NCI-H748 (cell line): ENCODE measurements around the gene SPRN.

Source experiments
- DNase-seq: peaks from one replicate; lab custom pipeline; 2025; ENCODE audit not compliant: unreplicated experiment; lab: John Stamatoyannopoulos, UW

The SPRN gene

DNA sequence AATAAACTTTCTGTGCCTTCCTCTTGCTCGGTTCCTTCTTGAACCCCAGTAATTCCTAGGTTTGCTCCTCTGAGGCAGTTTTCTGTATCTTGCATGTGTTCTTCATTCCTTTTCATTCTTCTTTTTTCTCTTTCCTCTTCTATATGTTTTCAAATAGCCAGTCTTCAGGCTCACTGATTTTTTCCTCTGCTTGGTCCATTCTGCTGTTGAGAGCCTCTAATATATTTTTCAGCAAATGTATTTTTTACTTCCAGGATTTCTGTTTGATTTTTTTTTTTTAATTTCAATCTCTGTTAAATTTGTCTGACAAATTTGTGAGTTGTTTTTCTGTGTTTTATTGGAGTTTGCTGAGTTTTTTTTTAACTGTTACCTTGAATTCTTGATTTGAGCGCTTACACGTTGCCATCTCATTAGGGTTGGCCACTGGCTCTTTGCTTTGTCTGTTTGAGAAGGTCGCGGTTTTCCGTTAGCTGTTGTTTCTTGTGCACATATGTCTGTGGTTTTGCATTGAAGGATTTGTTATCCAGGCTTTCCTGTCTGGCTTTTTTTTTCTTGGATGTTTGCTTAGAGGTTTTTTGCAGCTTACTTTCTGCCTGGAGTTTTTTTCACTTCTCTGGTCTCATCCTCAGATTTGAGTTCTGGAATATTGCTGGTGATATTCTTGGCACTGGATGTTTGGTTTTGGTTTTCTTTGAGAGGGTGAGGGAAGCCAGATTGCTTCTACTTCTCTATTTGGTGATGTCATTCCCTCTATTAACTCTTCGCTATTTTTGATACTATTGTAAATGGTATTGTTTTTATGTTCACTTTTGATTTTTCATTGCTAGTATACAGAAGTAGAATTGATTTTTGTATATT is 12.7 kb downstream of the SPRN start:
- DNase-seq, result no peak

DNA sequence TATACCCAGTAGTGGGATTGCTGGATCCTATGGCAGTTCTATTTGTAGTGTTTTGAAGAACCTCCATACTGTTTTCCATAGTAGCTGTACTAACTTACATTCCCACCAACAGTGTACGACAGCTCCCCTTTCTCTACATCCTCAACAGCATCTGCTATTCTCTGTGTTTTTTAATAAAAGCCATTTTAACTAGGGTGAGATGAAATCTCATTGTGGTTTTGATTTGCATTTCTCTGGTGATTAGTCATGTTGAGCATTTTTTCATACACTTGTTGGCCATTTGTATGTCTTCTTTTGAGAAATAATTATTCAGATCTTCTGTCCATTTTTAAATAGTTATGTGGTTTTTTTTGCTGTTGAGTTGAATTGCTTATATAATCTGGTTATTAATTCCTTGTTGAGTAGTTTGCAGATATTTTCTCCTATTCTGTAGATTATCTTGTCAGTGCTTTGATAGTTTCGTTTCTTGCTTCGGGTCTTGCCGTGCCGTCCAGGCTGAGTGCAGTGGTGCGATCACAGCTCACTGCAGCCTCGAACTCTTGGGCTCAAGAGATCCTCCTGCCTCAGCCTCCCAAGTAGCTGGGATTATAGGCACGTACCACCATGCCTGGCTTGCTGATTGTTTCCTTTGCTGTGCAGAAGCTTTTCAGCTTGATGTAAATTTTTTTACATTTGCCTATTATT is 18.4 kb downstream of the SPRN start:
- no peak for DNase-seq

DNA sequence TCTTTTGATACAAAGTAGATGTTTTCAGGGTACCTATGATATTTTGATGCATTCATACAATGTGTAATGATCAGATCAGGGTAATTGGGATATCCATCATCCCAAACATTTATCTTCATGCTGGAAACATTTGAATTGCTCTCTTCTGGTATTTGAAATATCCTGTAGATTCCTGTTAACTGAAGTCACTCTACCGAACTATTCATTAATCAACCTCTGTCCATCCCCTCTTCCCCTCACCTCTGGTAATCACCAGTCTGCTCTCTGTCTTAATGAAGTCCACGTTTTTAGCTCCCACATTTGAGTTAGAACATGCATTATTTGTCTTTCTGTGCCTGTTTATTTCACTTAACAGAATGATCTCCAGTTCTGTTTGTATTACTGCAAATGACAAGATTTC is 19.2 kb downstream of the SPRN start:
- DNase-seq, result no peak

DNA sequence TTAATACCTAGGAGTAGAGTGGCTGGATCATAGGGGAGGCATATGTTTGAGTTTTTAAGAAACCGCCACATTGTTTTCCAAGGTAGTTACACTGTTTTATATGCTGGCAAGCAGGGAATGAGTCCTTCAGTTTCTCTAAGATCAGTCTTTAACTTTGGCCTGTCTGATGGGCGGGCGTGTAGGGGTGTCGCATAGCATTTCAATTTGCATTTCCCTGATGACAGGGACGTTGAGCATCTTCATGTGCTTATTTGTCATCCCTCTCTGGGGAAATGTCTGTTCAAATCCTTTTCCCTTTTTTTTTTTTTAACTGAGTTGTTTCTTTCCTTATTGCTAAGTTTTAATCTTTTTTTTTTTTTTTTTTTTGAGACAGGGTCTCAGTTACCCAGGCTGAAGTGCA is 20.6 kb downstream of the SPRN start:
- DNase-seq, result no peak

DNA sequence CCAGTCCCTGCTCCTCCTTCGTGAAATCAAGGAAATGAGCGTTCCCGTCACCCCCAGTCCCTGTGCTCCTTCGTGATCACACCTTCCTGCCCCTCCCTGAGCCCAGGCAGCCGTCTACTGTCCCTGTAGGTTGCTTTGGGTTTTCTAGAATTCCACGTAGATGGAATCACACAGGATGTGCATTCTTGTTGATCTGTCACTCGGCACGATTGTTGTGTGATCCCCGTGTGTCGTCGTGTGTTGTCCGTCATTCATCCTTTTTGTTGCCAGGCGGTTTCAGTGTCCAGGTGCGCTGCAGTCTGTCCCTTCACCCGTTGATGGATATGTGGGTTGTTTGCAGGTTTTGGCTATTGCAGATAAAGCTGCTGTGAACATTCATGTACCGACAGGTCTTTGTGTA is 21.1 kb downstream of the SPRN start:
- no peak for DNase-seq

DNA sequence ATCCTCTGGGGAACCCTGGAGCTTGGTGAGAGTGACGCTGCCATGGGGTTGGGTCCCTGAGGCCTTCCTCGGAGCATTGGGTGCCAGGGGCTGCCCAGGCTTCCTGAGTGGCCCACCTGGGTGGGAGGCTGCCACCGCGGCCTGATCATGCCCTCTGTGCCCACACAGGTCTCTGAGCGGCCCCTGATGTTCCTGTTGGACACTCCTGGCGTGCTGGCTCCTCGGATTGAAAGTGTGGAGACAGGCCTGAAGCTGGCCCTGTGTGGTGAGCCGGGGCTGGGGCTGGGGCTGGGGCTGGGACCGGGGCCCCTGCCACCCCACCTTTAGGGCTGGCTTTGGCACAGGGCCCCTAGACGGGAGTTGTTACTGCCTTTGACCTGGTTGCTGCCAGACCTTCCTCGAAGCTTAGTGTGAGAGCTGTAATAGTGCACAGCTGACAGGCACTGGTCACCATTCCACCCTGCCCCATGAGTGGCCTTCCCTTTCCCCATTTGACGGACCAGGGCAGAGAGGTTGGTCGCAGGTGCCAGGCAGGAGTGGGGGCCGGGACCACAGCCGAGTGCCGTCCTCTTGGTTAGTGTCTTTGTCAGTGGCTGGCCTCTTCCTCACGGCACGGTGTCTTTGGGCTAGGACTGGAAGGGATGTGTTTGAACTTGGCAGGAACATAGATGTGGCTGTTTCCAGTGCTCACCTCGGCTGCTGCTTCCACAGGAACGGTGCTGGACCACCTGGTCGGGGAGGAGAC is 22.3 kb downstream of the SPRN start:
- no peak for DNase-seq

DNA sequence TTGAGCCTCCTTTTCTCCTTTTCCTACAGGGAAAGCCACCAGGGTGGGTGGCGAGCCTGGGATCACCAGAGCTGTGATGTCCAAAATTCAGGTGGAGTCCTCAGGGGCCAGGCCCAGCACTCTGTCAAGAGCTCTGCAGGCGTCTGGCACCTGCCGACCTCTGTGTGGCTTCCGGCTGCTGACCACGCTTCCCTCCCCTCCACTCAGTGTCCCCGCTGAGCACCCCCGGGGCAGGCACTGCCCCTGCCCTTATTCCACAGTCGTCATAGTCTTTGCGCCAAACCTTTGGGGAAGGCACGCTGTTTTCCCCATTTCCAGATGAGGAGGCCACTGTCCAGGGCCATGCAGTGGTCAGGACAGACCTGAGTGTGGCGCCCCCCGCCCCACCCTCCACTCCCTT is 22.9 kb downstream of the SPRN start:
- DNase-seq, result no peak

DNA sequence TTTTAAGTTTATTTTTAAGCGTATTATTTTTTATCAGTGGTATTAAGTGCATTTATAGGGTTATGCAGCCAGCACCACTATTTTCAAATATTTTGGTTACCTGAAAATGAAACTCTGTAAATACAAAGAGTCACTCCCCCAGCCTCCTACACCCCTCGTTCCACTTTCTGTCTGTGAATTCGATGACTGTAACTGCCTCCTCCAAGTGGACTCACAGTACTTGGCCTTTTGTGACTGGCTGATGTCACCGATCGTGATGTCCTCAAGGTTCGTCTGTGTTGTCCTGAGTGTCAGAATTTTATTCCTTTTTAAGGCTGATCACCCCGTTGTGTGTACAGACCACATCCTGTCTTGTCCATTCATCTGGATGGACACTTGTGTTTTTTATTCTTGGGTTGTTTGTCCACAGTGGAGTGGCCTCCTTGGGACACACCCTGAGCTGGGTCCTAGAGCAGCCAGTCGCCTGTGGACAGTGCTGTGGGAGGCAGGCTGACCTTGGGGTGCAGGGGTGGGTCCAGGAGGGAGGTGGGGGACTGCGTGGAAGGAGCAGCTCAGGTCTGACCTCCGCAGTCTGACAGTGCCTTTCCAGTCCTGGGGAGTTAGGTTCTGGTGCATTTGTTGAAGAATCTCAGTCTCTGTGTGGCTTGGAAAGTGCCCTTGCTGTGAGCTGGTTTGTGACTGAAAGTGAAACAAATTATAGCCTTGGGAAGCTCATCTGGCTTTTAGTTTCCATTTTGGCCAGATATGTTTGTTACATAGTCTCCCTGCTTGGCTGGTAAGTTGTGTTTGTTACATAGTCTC is 23.6 kb downstream of the SPRN start:
- DNase-seq, result no peak

DNA sequence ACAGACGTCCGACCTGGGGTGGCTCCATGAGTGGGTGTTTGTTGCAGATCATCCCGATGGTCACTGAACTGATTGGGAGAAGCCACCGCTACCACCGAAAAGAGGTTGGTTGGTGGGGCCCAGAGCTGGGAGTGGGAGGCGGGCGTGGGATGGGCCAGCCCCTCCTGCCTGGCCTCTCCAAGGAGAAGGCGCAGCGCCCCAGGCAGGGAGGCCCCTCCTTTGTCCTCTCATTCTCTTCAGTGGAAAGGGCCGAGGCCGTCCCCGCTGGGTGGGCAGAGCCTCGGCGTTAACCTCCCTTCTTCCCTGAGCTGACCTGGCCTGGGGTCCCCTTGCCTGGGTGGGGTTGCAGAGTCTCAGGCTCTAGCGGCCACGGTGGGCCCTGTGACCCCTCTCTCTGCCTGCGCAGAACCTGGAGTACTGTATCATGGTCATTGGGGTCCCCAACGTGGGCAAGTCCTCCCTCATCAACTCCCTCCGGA is 25.3 kb downstream of the SPRN start:
- DNase-seq, result no peak

DNA sequence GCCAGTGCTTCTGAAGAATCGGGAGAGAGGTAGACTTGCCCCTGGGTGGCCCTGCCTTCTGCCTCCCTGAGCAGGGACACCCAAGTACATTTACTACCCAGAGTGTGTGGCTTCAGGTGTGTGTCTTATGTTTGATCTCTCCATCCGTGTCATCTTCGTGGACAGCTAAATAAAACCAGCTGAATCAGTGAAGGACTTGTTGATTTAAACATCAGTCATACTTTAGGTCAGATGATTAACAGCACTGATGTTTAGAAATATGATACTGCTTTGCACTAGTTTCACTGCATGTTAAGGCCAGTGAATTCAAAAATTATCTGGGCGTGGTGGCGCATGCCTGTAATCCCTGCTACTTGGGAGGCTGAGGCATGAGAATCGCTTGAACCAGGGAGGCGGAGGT is 26.5 kb downstream of the SPRN start:
- no peak for DNase-seq

DNA sequence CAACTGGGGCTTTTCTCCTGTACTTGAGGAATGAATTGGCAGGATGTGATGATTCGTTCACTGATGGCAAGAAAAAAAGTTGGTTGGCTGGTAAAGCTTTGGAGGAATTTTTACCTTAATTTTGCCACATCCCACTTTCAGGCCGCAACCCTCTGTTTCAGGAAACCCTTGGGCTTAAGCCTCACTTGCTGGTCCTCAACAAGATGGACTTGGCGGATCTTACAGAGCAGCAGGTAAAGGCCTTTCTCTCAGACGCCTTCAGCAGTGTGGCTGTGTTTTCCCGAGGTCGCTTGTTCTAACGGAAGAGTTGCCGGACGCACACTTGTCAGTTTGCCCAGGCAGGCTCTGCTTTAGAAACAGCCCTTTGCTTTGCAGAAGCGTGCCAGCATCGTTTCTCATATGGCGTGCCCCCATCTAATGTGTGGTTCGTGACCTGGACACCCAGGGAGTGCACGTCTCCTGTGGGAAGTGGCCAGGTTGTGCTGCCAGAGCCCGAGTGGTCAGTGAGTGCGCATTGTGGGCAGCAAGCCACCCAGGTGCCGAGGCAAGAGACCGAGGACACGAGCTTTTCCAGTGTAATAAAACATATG is 28.3 kb downstream of the SPRN start:
- DNase-seq, result no peak

DNA sequence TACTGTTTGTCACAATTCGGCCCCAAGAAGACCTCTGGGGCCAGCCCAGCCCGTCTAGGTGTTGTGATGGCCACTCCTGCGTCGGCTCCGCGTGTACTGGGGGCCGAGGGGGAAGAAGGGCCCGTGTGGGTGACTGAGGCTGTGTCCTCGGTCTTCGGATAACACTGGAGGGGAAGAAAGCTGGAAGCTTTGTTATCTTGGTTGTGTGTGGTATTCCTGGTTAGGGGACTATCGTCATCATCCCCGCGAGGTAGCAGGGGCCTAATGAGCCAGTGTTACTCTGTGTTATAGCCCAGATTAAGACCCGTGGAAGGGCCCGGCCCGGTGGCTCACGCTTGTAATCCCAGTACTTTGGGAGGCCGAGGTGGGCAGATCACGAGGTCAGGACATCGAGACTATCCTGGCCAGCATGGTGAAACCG is 29.6 kb downstream of the SPRN start:
- DNase-seq, result no peak

DNA sequence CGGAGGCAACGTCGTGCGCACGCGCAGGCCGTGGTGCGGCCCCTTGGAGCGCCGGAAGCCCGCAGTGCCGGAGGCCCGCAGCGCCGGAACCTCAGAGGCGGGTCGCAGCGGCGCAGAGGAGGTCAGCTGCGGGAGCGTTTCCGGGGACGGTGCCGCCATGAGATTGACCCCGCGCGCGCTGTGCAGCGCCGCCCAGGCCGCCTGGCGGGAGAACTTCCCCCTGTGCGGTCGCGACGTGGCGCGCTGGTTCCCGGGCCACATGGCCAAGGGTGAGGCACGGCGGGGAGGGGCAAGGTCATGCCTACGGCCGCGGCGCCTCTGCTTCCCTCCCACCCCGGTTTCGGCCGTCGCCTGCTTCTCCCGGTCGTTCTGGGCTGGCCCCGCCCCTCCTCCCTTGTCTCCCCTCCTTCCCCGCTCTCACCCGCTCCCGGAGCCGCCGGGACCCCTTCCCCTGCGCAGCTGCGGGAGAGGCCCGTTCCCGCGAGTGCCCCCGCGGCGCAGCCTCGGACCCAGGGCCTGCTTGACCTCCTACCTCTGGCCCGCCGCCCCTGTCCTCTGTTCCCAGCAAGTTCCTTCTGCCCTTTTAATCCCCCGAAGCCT is 30.3 kb downstream of the SPRN start, which contains the start of gene MTG1:
Gene MTG1 (plus strand): TSS at position 94 of the 600 bp plus-strand sequence. CDS start 64 bp downstream, at position 158.
- DNase-seq, result peak; percentile 90

DNA sequence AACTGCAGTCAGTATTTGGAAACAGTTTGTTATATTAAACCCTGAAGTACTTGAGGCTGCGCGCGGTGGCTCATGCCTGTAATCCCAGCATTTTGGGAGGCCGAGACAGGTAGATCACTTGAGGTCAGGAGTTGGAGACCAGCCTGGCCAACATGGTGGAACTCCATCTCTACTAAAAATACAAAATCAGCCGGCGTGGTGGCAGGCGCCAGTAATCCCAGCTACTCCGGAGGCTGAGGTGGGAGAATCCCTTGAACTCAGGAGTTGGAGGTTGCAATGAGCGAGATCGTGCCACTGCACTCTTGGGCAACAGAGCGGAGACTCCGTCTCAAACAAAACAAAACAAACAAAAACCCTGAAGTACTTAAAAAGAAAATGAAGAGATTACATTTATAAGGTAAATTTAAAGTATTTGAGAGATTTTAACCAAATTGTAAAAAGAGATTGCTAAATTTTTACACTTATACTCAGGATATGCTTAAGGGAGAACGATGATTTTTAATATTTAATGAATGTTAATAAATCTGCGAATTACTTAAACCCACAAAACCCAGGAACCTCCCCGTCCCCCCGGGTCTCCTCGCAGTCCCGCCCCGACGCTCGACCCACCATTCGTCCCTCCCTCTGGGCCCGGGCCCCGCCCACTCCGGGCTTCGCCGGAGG is 30.9 kb downstream of the SPRN start:
- no peak for DNase-seq

DNA sequence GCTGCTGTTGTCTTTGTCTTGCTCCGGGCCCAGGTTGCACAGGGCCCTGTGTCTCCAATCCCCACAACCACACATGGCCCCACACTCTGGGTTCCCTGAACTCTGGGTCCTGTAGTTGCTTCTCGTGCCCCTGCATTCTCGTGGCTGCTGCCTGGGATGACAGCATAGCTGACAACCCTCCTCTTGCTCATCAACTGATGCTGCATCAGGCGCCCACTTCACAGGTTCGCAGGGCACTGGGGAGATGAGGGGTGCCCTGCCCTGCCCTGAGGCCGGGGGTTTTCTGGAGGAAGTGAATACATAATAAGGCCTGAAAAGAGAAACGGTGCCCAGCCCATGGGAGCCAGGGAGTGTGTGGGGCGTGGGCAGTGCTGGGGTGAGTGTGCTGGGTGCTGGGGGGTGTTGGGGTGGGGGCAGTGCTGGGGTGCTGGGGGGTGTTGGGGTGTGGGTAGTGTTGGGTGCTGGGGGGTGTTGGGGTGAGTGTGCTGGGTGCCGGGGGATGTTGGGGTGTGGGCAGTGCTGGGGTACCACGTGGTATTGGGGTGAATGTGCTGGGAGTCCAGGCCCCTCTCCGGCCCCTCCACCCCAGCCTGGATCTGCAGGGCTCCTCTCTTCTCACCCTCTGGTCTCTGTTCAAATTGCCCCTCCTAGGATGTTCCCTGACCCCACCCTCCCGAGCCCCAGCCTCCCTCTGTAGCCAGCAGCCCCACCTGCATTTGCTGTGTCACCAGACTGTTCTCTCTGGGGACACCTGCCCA is 32.5 kb downstream of the SPRN start:
- DNase-seq, result no peak

DNA sequence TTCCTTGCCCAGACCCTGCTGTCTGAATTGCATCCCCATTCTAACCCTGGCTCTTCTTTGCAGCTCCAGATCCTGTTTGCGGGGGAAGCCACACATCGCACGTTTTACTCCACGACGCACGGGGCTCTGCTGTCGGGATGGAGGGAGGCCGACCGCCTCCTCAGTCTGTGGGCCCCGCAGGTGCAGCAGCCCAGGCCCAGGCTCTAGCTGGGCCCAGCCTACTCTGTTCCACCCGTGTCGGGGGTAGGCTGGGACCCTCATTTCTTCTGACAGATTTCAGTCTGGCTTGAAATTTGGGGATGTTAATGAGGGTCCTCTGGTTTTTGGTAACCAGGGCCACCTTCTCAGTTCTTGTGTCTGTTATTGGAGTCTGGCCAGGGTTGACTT is 33.2 kb downstream of the SPRN start:
- DNase-seq, result no peak

DNA sequence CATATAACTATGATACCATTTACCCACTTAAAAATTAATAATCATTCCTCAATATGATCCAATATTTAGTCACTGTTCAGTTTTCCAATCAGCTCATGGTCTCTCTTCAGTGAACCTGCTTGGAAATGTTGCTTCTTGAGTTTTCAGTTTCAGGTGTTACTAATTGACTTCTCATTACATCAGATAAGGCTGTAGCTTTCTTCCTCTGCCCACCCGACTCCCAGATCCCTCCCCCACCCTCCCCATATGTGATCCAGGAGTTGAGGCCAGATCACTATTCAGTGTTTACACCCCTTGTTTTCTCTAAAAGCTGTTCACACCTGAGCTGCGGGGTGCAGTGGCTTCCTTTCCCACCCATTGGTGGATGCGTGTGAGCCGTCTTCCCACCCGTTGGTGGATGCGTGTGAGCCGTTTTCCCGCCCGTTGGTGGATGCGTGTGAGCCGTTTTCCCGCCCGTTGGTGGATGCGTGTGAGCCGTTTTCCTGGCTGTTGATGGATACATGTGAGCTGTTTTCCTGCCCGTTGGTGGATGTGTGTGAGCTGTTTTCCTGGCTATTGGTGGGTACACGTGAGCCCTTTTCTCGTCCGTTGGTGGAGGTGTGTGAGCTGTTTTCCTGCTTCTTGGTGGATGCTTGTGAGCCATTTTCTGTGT is 33.7 kb downstream of the SPRN start:
- no peak for DNase-seq
